Mammary epithelial cell (primary cell): ENCODE measurements around the gene EFR3B.

Source experiments
- CTCF ChIP-seq, 2 donors: IDR thresholded peaks in 1 of 2; conservative IDR thresholded peaks in 1 of 2; 2 replicates each; pipeline ENCODE4 v1.5.1; 2011 to 2012; ENCODE audit warnings: inconsistent platforms in 2 of 2, low read length in 2 of 2, mild to moderate bottlenecking in 2 of 2, control low read depth in 1 of 2, low read depth in 1 of 2; ENCODE audit not compliant: insufficient read depth in 1 of 2; ENCODE audit errors: extremely low read depth in 1 of 2
- EZH2 ChIP-seq: IDR thresholded peaks from 2 replicates; pipeline ENCODE4 v1.6.1; 2012; ENCODE audit warnings: low read length, inconsistent platforms, borderline replicate concordance

GRCh38 chr2:25176138-25176537 lies 134.3 kb downstream of the EFR3B start:
- TF ChIP-seq CTCF (conservative IDR thresholded peaks at IDR 0.05 in 1 of 2, IDR thresholded peaks at IDR 0.05 in 1 of 2; ENCODE audit: extremely low read depth in 1 of 2, insufficient read depth in 1 of 2, low read depth in 1 of 2, low read length in 2 of 2) (no peak), EZH2 (no peak)
